ENCODE results near the gene GALNT5. TPM values are rescaled to one million over a fixed set of nuclear protein-coding genes. Genes with fewer than 3 reads are reported as not detected.

The GALNT5 gene
- total RNA-seq, 1 experiment from 2014 or later, result 6.8 TPM

GRCh38 chr2:157245144-157245840, 12.2 kb upstream of the GALNT5 start:
- Histone ChIP-seq H3K4me3 (ENCODE audit: low read depth, low read length) (no peak overlapping the region), H3K4me1 (peaks cover 23% of the 10 kb centered on the region), H3K36me3 (ENCODE audit: control insufficient read depth, insufficient read depth, low read length) (no peaks in the 10 kb centered on the region), H3K9me3 (no peaks in the 10 kb centered on the region), H3K27me3 (replicated peaks; ENCODE audit: control insufficient read depth, insufficient read depth, low read length) (no peaks in the 10 kb centered on the region)
- intact Hi-C loops (cut with micrococcal nuclease; ENCODE audit: unreplicated experiment), result no loop called here
- Mint-ChIP-seq H3K4me3 (ENCODE audit: unreplicated experiment) (no peak overlapping the region), H3K9me3 (ENCODE audit: unreplicated experiment) (no peaks in the 10 kb centered on the region), H3K4me1 (ENCODE audit: low read depth, unreplicated experiment) (peaks cover 20% of the 10 kb centered on the region), H3K27me3 (ENCODE audit: insufficient read depth, unreplicated experiment) (no peaks in the 10 kb centered on the region), H3K27ac (ENCODE audit: unreplicated experiment) (peak overlapping the region; percentile 76), H3K36me3 (ENCODE audit: insufficient read depth, unreplicated experiment) (no peaks in the 10 kb centered on the region)
- DNase-seq, result no peak
- ChIA-PET CTCF (no interaction called here), POLR2A (no interaction called here)
- TF ChIP-seq CTCF (IDR thresholded peaks at IDR 0.05; ENCODE audit: insufficient read depth in 1 of 2, low read depth in 1 of 2, low read length in 1 of 2, severe bottlenecking in 1 of 2, unreplicated experiment in 1 of 2), result no peak
- BruUV-seq (replicated peaks), result no TSS peak

GRCh38 chr2:157245846-157246764, 11.4 kb upstream of the GALNT5 start:
- no peaks in the 10 kb centered on the region for H3K9me3 Mint-ChIP-seq (ENCODE audit: unreplicated experiment)
- POLR2A ChIA-PET, result no interaction called here
- no peak for TF ChIP-seq CTCF (IDR thresholded peaks at IDR 0.05; ENCODE audit: insufficient read depth in 1 of 2, low read depth in 1 of 2, low read length in 1 of 2, severe bottlenecking in 1 of 2, unreplicated experiment in 1 of 2)
- H3K4me3 Mint-ChIP-seq (ENCODE audit: unreplicated experiment), result peak overlapping the region; percentile 26
- H3K4me3 ChIP-seq (ENCODE audit: low read depth, low read length), result no peak overlapping the region
- H3K27me3 ChIP-seq (replicated peaks; ENCODE audit: control insufficient read depth, insufficient read depth, low read length), result no peaks in the 10 kb centered on the region
- peak overlapping the region; percentile 76 for H3K27ac Mint-ChIP-seq (ENCODE audit: unreplicated experiment)
- CTCF ChIA-PET, result interaction anchor here (0.6 to 1.0 kb wide), 3 partner anchors 12 to 779 kb away, joined by 3 to 8 read pairs (median 3); partner anchors contain the start of gene GALNT5
- intact Hi-C loops (cut with micrococcal nuclease; ENCODE audit: unreplicated experiment), result loop anchor here (1.0 kb wide), 2 partner anchors 11 to 45 kb away; partner anchors contain the start of gene GALNT5
- H3K4me1 Mint-ChIP-seq (ENCODE audit: low read depth, unreplicated experiment), result peaks cover 20% of the 10 kb centered on the region
- H3K27me3 Mint-ChIP-seq (ENCODE audit: insufficient read depth, unreplicated experiment), result no peaks in the 10 kb centered on the region
- no peaks in the 10 kb centered on the region for H3K9me3 ChIP-seq
- no peaks in the 10 kb centered on the region for H3K36me3 ChIP-seq (ENCODE audit: control insufficient read depth, insufficient read depth, low read length)
- H3K4me1 ChIP-seq, result peaks cover 23% of the 10 kb centered on the region
- no peaks in the 10 kb centered on the region for H3K36me3 Mint-ChIP-seq (ENCODE audit: insufficient read depth, unreplicated experiment)
- DNase-seq, result no peak
- BruUV-seq (replicated peaks), result no TSS peak

GRCh38 chr2:157246765-157247407, 10.6 kb upstream of the GALNT5 start:
- H3K4me3 Mint-ChIP-seq (ENCODE audit: unreplicated experiment), result peak overlapping the region; percentile 26
- ChIA-PET CTCF (interaction anchor here (1.0 kb wide), 2 partner anchors 11 to 89 kb away, joined by 3 read pairs; partner anchors contain the start of gene GALNT5), POLR2A (no interaction called here)
- no peaks in the 10 kb centered on the region for H3K27me3 ChIP-seq (replicated peaks; ENCODE audit: control insufficient read depth, insufficient read depth, low read length)
- no peaks in the 10 kb centered on the region for H3K9me3 ChIP-seq
- H3K27me3 Mint-ChIP-seq (ENCODE audit: insufficient read depth, unreplicated experiment), result no peaks in the 10 kb centered on the region
- H3K36me3 ChIP-seq (ENCODE audit: control insufficient read depth, insufficient read depth, low read length), result no peaks in the 10 kb centered on the region
- H3K4me1 Mint-ChIP-seq (ENCODE audit: low read depth, unreplicated experiment), result peaks cover 20% of the 10 kb centered on the region
- TF ChIP-seq CTCF (IDR thresholded peaks at IDR 0.05; ENCODE audit: insufficient read depth in 1 of 2, low read depth in 1 of 2, low read length in 1 of 2, severe bottlenecking in 1 of 2, unreplicated experiment in 1 of 2), result no peak
- intact Hi-C loops (cut with micrococcal nuclease; ENCODE audit: unreplicated experiment), result loop anchor here (1.0 kb wide), 2 partner anchors 10 to 44 kb away; partner anchors contain the start of gene GALNT5
- no peak overlapping the region for H3K4me3 ChIP-seq (ENCODE audit: low read depth, low read length)
- no peaks in the 10 kb centered on the region for H3K9me3 Mint-ChIP-seq (ENCODE audit: unreplicated experiment)
- BruUV-seq (replicated peaks), result no TSS peak
- peaks cover 23% of the 10 kb centered on the region for H3K4me1 ChIP-seq
- no peaks in the 10 kb centered on the region for H3K36me3 Mint-ChIP-seq (ENCODE audit: insufficient read depth, unreplicated experiment)
- peak overlapping the region; percentile 76 for H3K27ac Mint-ChIP-seq (ENCODE audit: unreplicated experiment)
- peak; percentile 62 to 70 for DNase-seq

All from Caco-2 (cell line).